Esophagus squamous epithelium (tissue), 5 donors: ENCODE measurements around the gene INPP4B. TPM values are rescaled to one million over a fixed set of nuclear protein-coding genes. Genes with fewer than 3 reads are reported as not detected.

Experiments used
- DNase-seq: peaks from one replicate; lab custom pipeline; 2025; lab: John Stamatoyannopoulos, UW
- H3K27ac ChIP-seq, 4 donors: fragments of 200-600 bp; sonication (generic); one replicate each; pipeline ENCODE4 v1.5.1; 2016 to 2019; ENCODE audit warnings: mild to moderate bottlenecking in 1 of 4
- H3K27me3 ChIP-seq, 4 donors: fragments of 200-600 bp; sonication (generic); 1 replicate in 3 of 4; 2 replicates in 1 of 4; pipeline versions ENCODE4 v1.5.1 to v1.6.0; 2017 to 2021; ENCODE audit warnings: antibody characterized with exemption in 1 of 4
- H3K36me3 ChIP-seq, 3 donors: fragments of 200-600 bp; sonication (generic); one replicate each; pipeline ENCODE4 v1.5.1; 2016 to 2019
- H3K4me1 ChIP-seq, 3 donors: fragments of 200-600 bp; sonication (generic); one replicate each; pipeline ENCODE4 v1.5.1; 2017 to 2019
- H3K4me3 ChIP-seq, 4 donors: fragments of 200-600 bp; sonication (generic); 1 replicate in 3 of 4; 2 replicates in 1 of 4; pipeline ENCODE4 v1.5.1; 2016 to 2019; ENCODE audit warnings: mild to moderate bottlenecking in 2 of 4, moderate library complexity in 1 of 4
- H3K9me3 ChIP-seq, 3 donors: fragments of 200-600 bp; sonication (generic); one replicate each; pipeline ENCODE4 v1.5.1; 2016 to 2019
- CTCF ChIP-seq, 6 experiments: fragments of 450-650 bp in 4 of 6; fragments of 200-600 bp in 2 of 6; sonication (generic) in 2 of 6; IDR thresholded peaks; one replicate each; pipeline ENCODE4 v1.5.1; 2016 to 2019; ENCODE audit warnings: antibody characterized with exemption in 6 of 6, mild to moderate bottlenecking in 4 of 6, moderate library complexity in 4 of 6
- POLR2A ChIP-seq, 4 donors: fragments of 450-650 bp; IDR thresholded peaks; one replicate each; pipeline ENCODE4 v1.6.1; 2017; ENCODE audit warnings: antibody characterized with exemption in 4 of 4, mild to moderate bottlenecking in 4 of 4, moderate library complexity in 3 of 4
- WGBS, 2 donors: methylation state at CpG; one replicate each; pipeline ENCODE4 v1.1.5; 2018; 5-methylcytosine and 5-hydroxymethylcytosine counted together
- intact Hi-C: fragments of 100-400 bp; cut with DNase I; formaldehyde crosslinking; loops from one replicate; pipeline ENCODE4 v1.15.0; 2022
- total RNA-seq, 4 donors: library from RNA; depleted of rRNA; stranded (reverse); fragments of >200 nt; gene quantifications; one replicate each; pipeline ENCODE4 v1.1.0, GENCODE V29; 2016
- donor health status: DM: yes; HTN: yes; CAD: no.

Gene INPP4B
- total RNA-seq, 4 donors from 2014 or later: 14.3 to 49.7 (median 21.3) TPM

GRCh38 chr4:142041788-142042187, 804.3 kb downstream of the INPP4B start:
- no peak overlapping the region for H3K4me3 ChIP-seq
- no peaks in the 10 kb centered on the region for H3K4me1 ChIP-seq
- H3K27me3 ChIP-seq: no peaks in the 10 kb centered on the region
- no peak for DNase-seq
- H3K36me3 ChIP-seq: no peaks in the 10 kb centered on the region
- 73 to 86% methylated on average over 1 of the region's 1 CpG for WGBS, 2 donors
- intact Hi-C loops: no loop called here
- H3K9me3 ChIP-seq: no peaks in the 10 kb centered on the region
- no peak overlapping the region for H3K27ac ChIP-seq
- no peak for TF ChIP-seq POLR2A (IDR thresholded peaks at IDR 0.05)
- TF ChIP-seq CTCF (IDR thresholded peaks at IDR 0.05): no peak

- H3K9me3 ChIP-seq: no peaks in the 10 kb centered on the region
- no peak overlapping the region for H3K4me3 ChIP-seq
- TF ChIP-seq CTCF (IDR thresholded peaks at IDR 0.05) (no peak), POLR2A (IDR thresholded peaks at IDR 0.05) (no peak)
- intact Hi-C loops: no loop called here
- H3K27ac ChIP-seq: no peak overlapping the region
- 48 to 61% methylated on average over 3 of the region's 3 CpGs for WGBS, 2 donors
- H3K27me3 ChIP-seq: no peaks in the 10 kb centered on the region
- no peak for DNase-seq
- H3K4me1 ChIP-seq: no peaks in the 10 kb centered on the region
- no peaks in the 10 kb centered on the region for H3K36me3 ChIP-seq
Observed at GRCh38 chr4:142040043-142040442, 806.1 kb downstream of the INPP4B start.

GRCh38 chr4:142036795-142037583, 809.1 kb downstream of the INPP4B start:
- Histone ChIP-seq H3K27ac (no peak overlapping the region), H3K36me3 (no peaks in the 10 kb centered on the region), H3K4me3 (no peak overlapping the region), H3K9me3 (no peaks in the 10 kb centered on the region), H3K27me3 (no peaks in the 10 kb centered on the region), H3K4me1 (no peaks in the 10 kb centered on the region)
- WGBS, 2 donors: 48 to 52% methylated on average over 4 of the region's 4 CpGs
- no peak for TF ChIP-seq POLR2A (IDR thresholded peaks at IDR 0.05)
- no peak for TF ChIP-seq CTCF (IDR thresholded peaks at IDR 0.05)
- intact Hi-C loops: no loop called here
- DNase-seq: no peak

- no peak overlapping the region for H3K27ac ChIP-seq
- TF ChIP-seq CTCF (IDR thresholded peaks at IDR 0.05): no peak
- no peak for TF ChIP-seq POLR2A (IDR thresholded peaks at IDR 0.05)
- no peaks in the 10 kb centered on the region for H3K9me3 ChIP-seq
- no peak overlapping the region for H3K4me3 ChIP-seq
- DNase-seq: no peak
- intact Hi-C loops: no loop called here
- H3K36me3 ChIP-seq: no peaks in the 10 kb centered on the region
- H3K27me3 ChIP-seq: no peaks in the 10 kb centered on the region
- no peaks in the 10 kb centered on the region for H3K4me1 ChIP-seq
Observed at GRCh38 chr4:142035566-142035965, 810.5 kb downstream of the INPP4B start.

GRCh38 chr4:142034101-142034500, 812.0 kb downstream of the INPP4B start:
- WGBS, 2 donors: 76 to 88% methylated on average over 3 of the region's 3 CpGs

More at GRCh38 chr4:142034101-142034500, 812.0 kb downstream of the INPP4B start:
- no peak overlapping the region for H3K4me3 ChIP-seq
- no peak for DNase-seq
- TF ChIP-seq POLR2A (IDR thresholded peaks at IDR 0.05) (no peak), CTCF (IDR thresholded peaks at IDR 0.05) (no peak)
- H3K4me1 ChIP-seq: no peaks in the 10 kb centered on the region
- H3K9me3 ChIP-seq: no peaks in the 10 kb centered on the region
- H3K27me3 ChIP-seq: no peaks in the 10 kb centered on the region
- H3K27ac ChIP-seq: no peak overlapping the region
- intact Hi-C loops: no loop called here
- no peaks in the 10 kb centered on the region for H3K36me3 ChIP-seq
